NK-92 treated with Interleukin-12 subunit alpha and Interleukin-12 subunit beta, amount 100 ng/mL, for 24 hours (cell line): ENCODE measurements around the gene CLIP2.

Experiments
- DNase-seq: peaks from one replicate; lab custom pipeline; 2025; lab: John Stamatoyannopoulos, UW

Gene CLIP2

DNA sequence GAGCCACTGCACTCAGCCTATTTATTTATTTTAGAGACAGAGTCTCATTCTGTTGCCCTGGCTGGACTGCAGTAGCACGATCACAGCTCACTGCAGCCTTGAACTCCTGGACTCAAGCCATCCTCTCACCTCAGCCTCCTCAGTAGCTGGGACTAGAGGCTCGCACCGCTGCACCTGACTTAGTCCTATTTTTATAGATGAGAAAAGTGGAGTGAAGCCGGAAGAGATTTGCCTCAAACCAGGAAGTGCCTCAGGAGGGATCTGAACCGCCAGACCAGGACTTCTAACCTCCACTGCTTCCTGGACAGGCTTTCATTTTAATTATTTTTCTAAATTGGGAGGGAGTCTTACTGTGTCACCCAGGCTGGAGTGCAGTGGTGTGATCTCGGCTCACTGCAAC lies 17.5 kb upstream of the CLIP2 start:
- DNase-seq: no peak

DNA sequence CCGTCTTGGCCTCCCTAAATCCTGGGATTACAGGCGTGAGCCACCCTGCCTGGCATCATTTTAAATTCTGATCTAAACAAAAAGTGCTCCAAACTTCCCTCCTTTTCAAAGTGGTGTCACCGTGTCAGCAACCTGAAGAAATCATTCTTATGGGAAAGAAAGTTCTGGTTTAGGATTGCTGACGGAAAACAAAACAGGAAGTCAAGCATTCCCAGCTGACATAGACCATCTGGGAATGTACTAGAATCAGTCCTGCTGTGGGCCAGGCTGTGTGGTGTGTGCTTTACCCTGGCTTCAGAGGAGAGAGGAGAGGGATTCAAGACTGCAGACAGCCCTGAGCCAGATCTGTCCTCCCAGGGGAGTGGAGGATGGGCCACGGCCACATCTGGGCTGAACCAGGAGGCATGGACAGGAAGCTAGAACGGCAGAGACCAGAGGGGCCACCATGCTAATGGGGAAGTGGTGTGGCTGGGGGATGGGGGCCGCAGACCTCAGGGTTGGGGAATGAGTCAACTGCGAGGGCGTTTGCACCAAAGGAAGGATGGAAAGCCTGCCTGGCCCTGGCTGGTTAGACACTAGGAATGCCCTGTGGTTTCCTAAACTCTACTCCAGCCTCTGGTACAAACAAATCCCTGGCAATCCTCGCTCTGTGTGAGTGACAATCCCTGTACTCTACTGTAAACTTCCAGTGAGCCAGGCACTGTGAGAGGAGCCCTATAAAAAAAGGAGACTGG lies 16.7 kb upstream of the CLIP2 start:
- no peak for DNase-seq

GRCh38 chr7:74275401-74275881 lies 13.8 kb upstream of the CLIP2 start:
- no peak for DNase-seq

GRCh38 chr7:74277636-74278035 lies 11.6 kb upstream of the CLIP2 start:
- no peak for DNase-seq

- DNase-seq: no peak
Measured at GRCh38 chr7:74280985-74281384, 8.2 kb upstream of the CLIP2 start.

- no peak for DNase-seq
Measured at GRCh38 chr7:74282748-74283459, 6.3 kb upstream of the CLIP2 start.

DNA sequence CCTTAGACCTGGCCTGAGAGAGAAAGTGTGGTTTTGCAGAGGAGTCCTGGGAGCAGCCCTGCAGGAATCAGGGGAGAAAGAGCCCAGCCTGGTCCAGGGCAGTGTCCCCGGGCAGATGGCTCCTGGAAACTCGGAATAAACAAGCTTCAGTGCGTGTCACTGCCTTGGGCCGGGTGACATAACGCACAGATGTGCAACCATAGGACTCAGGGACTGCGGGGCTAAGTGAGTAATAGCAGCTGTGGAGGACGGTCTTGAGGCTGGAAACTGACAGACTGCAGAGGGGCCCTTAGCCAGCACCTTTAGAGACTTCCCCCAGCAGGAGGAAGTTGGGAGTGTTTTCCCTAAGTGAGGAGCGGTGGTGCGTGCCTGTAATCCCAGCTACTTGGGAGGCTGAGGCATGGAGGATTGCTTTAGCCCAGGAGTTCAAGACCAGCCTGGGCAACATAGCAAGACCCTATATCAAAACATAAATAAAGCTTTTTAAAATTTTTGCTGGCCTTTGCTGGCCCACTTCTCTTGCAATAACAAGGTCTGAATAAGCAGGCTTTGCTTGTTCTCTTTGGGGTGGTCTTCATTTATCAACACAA lies 5.3 kb upstream of the CLIP2 start:
- DNase-seq: no peak

DNA sequence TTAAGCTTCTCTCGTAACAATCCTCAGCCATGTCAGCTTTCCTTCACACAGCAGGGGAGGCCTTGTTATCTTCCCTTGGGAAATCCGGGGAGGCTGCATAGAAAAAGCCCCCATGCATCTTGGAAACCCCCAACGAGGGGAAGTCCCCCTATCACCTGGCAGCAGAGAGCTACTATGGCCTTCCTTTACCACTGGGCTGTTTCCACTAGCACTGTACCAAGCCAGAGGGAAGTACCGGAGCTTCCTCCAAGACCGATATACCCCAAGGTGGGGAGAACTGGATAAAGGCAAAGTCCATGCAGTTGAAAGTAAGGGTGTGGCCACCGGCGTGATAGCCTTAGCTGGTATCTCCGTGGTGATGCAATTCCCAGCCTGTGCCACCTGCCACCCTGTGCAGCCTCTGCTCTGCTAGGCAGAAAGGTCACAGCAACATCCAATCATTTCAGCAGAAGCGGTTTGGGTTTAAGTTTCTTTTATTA lies 4.4 kb upstream of the CLIP2 start:
- DNase-seq: no peak

- DNase-seq: no peak
Measured at GRCh38 chr7:74286131-74286530, 3.1 kb upstream of the CLIP2 start.

GRCh38 chr7:74287303-74288033 lies 1.7 kb upstream of the CLIP2 start:
- DNase-seq: no peak

GRCh38 chr7:74288034-74288881 lies 949 bp upstream of the CLIP2 start:
- DNase-seq: no peak

DNA sequence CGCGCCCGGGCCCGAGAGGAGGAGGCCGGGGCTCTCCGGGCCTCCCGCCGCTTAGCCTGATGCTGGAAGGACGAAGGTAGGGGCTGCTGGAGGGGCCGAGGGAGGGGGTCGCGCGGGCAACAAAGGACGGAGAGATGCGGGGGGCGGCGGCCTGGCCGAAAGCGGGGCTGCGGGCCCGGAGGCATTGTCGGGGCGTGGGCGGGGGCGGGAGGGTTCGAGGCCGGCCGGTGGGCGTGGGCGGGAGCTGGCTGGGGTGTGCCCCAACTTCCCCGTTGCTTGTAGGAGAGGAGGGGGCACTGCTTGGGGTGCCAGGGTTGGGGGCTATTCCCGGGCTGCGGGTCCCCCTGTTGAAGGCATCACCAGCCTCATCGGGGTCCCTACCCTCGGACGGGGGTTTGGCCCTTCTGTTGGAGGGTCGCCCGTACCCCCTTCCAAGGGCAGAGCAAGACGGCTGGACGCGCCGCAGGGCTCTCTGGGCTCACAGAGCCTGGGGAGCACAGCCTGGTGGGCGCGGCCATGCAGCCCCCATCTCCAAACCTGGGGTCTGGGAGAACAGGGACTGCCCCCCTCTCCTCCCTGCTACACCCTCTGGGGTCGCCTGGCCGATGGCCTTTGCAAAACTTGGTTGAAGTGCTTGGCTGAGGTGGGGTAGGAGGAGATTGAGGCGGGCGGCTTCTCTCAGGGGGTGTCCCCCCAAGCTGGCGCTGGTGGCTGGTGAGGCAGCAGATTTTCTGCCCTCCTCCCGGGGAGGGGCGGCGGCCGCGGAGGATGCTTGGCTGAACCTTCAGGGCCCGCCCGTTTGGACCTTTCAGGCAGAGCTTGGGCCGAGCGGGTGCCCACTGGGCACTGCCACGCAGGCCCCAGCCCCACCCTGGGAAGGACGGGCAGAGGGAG lies 699 bp downstream of the CLIP2 start:
- no peak for DNase-seq

DNA sequence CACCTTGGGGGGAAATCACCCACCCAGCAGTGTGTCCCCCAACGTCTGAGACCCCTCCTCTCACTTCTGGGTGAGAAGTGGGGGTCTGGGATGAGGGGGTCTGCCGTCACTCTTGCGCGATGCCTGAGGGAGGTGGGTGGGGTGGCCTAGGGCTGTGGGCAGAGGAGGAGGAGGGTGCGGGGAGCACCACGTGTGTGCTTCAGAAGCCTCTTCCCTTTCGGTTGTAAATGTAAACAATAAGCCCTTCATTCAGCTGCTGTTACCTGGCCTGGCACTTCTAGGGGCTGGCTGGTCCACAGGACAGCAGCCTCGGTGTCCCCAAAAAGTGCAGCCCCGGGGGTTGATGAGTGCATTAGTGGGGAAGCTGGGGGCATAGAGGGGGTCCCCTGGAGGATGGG lies 1.3 kb downstream of the CLIP2 start:
- no peak for DNase-seq

- no peak for DNase-seq
Measured at GRCh38 chr7:74290981-74291441, 1.8 kb downstream of the CLIP2 start.

- no peak for DNase-seq
Measured at GRCh38 chr7:74291535-74291934, 2.3 kb downstream of the CLIP2 start.

GRCh38 chr7:74292757-74293576 lies 3.8 kb downstream of the CLIP2 start:
- no peak for DNase-seq

DNA sequence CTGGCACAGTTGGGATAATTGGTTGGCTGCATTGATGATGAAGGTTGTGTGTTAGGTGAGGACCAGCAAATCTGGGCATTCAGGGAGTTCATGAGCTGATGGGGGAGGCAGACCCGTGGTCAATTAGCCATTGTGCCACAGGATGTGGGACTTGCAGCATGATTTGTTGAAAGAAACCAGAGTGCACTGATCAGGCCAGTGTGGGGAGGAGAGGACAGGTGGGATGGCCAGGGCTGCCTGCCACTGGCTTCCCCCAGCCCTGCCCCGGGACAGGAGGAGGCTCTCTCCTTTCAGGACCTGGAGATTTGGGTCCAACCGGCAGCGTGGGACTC lies 4.3 kb downstream of the CLIP2 start:
- DNase-seq: no peak

- no peak for DNase-seq
Measured at GRCh38 chr7:74294191-74294998, 5.2 kb downstream of the CLIP2 start.
